SK-N-SH treated with all-trans-retinoic acid at 6 μM for 48 hours (cell line): ENCODE measurements around the gene SMYD3.
"Not testable (repeated sequence)": the region's sequence is repeated elsewhere in the genome, so short reads cannot be mapped to it uniquely, and the experiment has no call there.

Experiments used
- ATAC-seq: fragments of 200-7000 bp; cut with Tn5 transposase; 3 replicates; pipeline ENCODE4 v1.9.1; 2020; ENCODE audit warnings: mild to moderate bottlenecking, moderate library complexity
- ARNTL ChIP-seq: fragments of 450-650 bp; formaldehyde crosslinking; IDR thresholded peaks from 2 replicates; pipeline ENCODE4 v1.5.0; 2020; ENCODE audit warnings: low read depth, mild to moderate bottlenecking, moderate library complexity, borderline replicate concordance
- BACH2 ChIP-seq: fragments of 250-450 bp; sonication (Bioruptor Pico); IDR thresholded peaks from 2 replicates; pipeline ENCODE4 v1.9.0; 2021; ENCODE audit warnings: mild to moderate bottlenecking, borderline replicate concordance
- CREB5 ChIP-seq: fragments of 250-450 bp; sonication (Bioruptor Pico); IDR thresholded peaks from 2 replicates; pipeline ENCODE4 v1.5.1; 2020; ENCODE audit warnings: low read depth, mild to moderate bottlenecking, moderate library complexity
- CSDC2 ChIP-seq: fragments of 250-450 bp; sonication (Bioruptor Pico); IDR thresholded peaks from 2 replicates; pipeline ENCODE4 v1.5.0; 2020; ENCODE audit warnings: mild to moderate bottlenecking, moderate library complexity
- CSRNP3 ChIP-seq: fragments of 250-450 bp; sonication (Bioruptor Pico); IDR thresholded peaks from 2 replicates; pipeline ENCODE4 v1.5.1; 2021; ENCODE audit warnings: mild to moderate bottlenecking, moderate library complexity
- ESRRG ChIP-seq: fragments of 250-450 bp; sonication (Bioruptor Pico); IDR thresholded peaks from 2 replicates; pipeline ENCODE4 v1.6.1; 2021; ENCODE audit warnings: mild to moderate bottlenecking
- ISL1 ChIP-seq: fragments of 250-450 bp; sonication (Bioruptor Pico); IDR thresholded peaks from 2 replicates; pipeline ENCODE4 v2.1.2; 2022; ENCODE audit warnings: mild to moderate bottlenecking, moderate library complexity
- OSR1 ChIP-seq: fragments of 250-450 bp; sonication (Bioruptor Pico); IDR thresholded peaks from 2 replicates; pipeline ENCODE4 v1.8.0; 2022; ENCODE audit warnings: moderate library complexity, mild to moderate bottlenecking, inconsistent platforms
- POU6F1 ChIP-seq: fragments of 250-450 bp; sonication (Bioruptor Pico); IDR thresholded peaks from 2 replicates; pipeline ENCODE4 v1.8.0; 2021; ENCODE audit warnings: low read depth, mild to moderate bottlenecking, moderate library complexity, borderline replicate concordance
- PPARA ChIP-seq: fragments of 250-450 bp; sonication (Bioruptor Pico); IDR thresholded peaks from 2 replicates; pipeline ENCODE4 v1.5.0; 2020; ENCODE audit warnings: mild to moderate bottlenecking, borderline replicate concordance
- RARB ChIP-seq: fragments of 250-450 bp; sonication (Bioruptor Pico); IDR thresholded peaks from 2 replicates; pipeline ENCODE4 v1.8.0; 2021; ENCODE audit warnings: mild to moderate bottlenecking, moderate library complexity
- SNAI2 ChIP-seq: fragments of 250-450 bp; sonication (Bioruptor Pico); IDR thresholded peaks from 2 replicates; pipeline ENCODE4 v1.5.0; 2020; ENCODE audit warnings: mild to moderate bottlenecking, moderate library complexity
- TCF4 ChIP-seq: fragments of 250-450 bp; sonication (Bioruptor Pico); IDR thresholded peaks from 2 replicates; pipeline ENCODE4 v1.8.0; 2021; ENCODE audit warnings: mild to moderate bottlenecking, moderate library complexity, borderline replicate concordance
- TOX ChIP-seq: fragments of 250-450 bp; sonication (Bioruptor Pico); IDR thresholded peaks from 2 replicates; pipeline ENCODE4 v1.8.0; 2021; ENCODE audit warnings: mild to moderate bottlenecking, moderate library complexity, borderline replicate concordance
- ZC3H10 ChIP-seq: fragments of 250-450 bp; sonication (Bioruptor Pico); IDR thresholded peaks from 2 replicates; pipeline ENCODE4 v1.5.1; 2021; ENCODE audit warnings: mild to moderate bottlenecking, moderate library complexity
- ZFP3 ChIP-seq: fragments of 250-450 bp; sonication (Bioruptor Pico); IDR thresholded peaks from 2 replicates; pipeline ENCODE4 v1.5.0; 2020; ENCODE audit warnings: mild to moderate bottlenecking, moderate library complexity
- ZFP30 ChIP-seq: fragments of 450-650 bp; formaldehyde crosslinking; IDR thresholded peaks from 2 replicates; pipeline ENCODE4 v1.5.0; 2022; ENCODE audit warnings: mild to moderate bottlenecking, moderate library complexity
- ZNF565 ChIP-seq: fragments of 450-650 bp; formaldehyde crosslinking; conservative IDR thresholded peaks from 2 replicates; pipeline ENCODE4 v1.5.0; 2020; ENCODE audit warnings: low read depth, mild to moderate bottlenecking, moderate library complexity
- ZNF70 ChIP-seq: fragments of 450-650 bp; formaldehyde crosslinking; IDR thresholded peaks from 2 replicates; pipeline ENCODE4 v1.5.0; 2020; ENCODE audit warnings: mild to moderate bottlenecking, moderate library complexity

The SMYD3 gene

GRCh38 chr1:246078126-246078887, 428.8 kb downstream of the SMYD3 start:
- ATAC-seq, result no peak
- TF ChIP-seq OSR1 (CRISPR knock-in tag), result no peak
- TF ChIP-seq, all 23 proteins: peak for 0

- TF ChIP-seq SNAI2 (CRISPR knock-in tag), result no peak
- TF ChIP-seq ZNF565 (CRISPR knock-in tag), result no peak
- TF ChIP-seq ISL1, result no peak
- TF ChIP-seq CREB5, result no peak
- no peak for TF ChIP-seq ZFP30 (CRISPR knock-in tag)
- no peak for TF ChIP-seq CSDC2 (CRISPR knock-in tag)
- TF ChIP-seq OSR1 (CRISPR knock-in tag), result no peak
- no peak for TF ChIP-seq BACH2 (CRISPR knock-in tag)
- no peak for TF ChIP-seq ZC3H10 (CRISPR knock-in tag)
- no peak for TF ChIP-seq TOX (CRISPR knock-in tag)
- no peak for ATAC-seq
These were observed 429.6 kb downstream of the SMYD3 start for GRCh38 chr1:246077476-246077875.

- no peak for TF ChIP-seq CSDC2 (CRISPR knock-in tag)
- no peak for TF ChIP-seq ZFP3 (CRISPR knock-in tag)
- no peak for TF ChIP-seq SNAI2 (CRISPR knock-in tag)
- no peak for TF ChIP-seq ESRRG (CRISPR knock-in tag)
- no peak for TF ChIP-seq ISL1
- TF ChIP-seq CREB5, result no peak
- TF ChIP-seq RARB (CRISPR knock-in tag), result no peak
- no peak for ATAC-seq
These were observed 432.7 kb downstream of the SMYD3 start for GRCh38 chr1:246074421-246074820.

- TF ChIP-seq RARB (CRISPR knock-in tag), result no peak
- TF ChIP-seq ZFP30 (CRISPR knock-in tag), result no peak
- no peak for TF ChIP-seq CSRNP3 (CRISPR knock-in tag)
- TF ChIP-seq TCF4 (CRISPR knock-in tag), result no peak
- no peak for TF ChIP-seq ARNTL
- TF ChIP-seq CSDC2 (CRISPR knock-in tag), result no peak
- TF ChIP-seq PPARA (CRISPR knock-in tag), result no peak
- no peak for TF ChIP-seq ZNF70
- TF ChIP-seq POU6F1 (CRISPR knock-in tag), result no peak
- no peak for TF ChIP-seq CREB5
- no peak for TF ChIP-seq ZNF565 (CRISPR knock-in tag)
- TF ChIP-seq BACH2 (CRISPR knock-in tag), result no peak
- TF ChIP-seq SNAI2 (CRISPR knock-in tag), result no peak
- ATAC-seq, result no peak
These were observed 434.6 kb downstream of the SMYD3 start for GRCh38 chr1:246072456-246072955.

- ATAC-seq, result not testable (repeated sequence)
These were observed 435.1 kb downstream of the SMYD3 start for GRCh38 chr1:246071981-246072380.

- not testable (repeated sequence) for ATAC-seq
These were observed 435.5 kb downstream of the SMYD3 start for GRCh38 chr1:246071561-246071960.
